SK-N-SH (cell line): ENCODE data around the gene TRHDE. TPM values are rescaled to one million over a fixed set of nuclear protein-coding genes. Genes with fewer than 3 reads are reported as not detected.

Experiments used
- CTCF ChIA-PET: fragments of 300-600, 350-600 bp; formaldehyde crosslinking; extraction: SDS; loops from one replicate; lab custom pipeline; 2021; lab: Yijun Ruan, JAX
- POLR2A ChIA-PET: fragments of 350-600 bp; sonication (Branson Sonifier 250); formaldehyde crosslinking; extraction: SDS; loops from one replicate; lab custom pipeline; 2020; ENCODE audit warnings: antibody characterized with exemption, inconsistent platforms; lab: Yijun Ruan, JAX
- DNase-seq: peaks from one replicate; pipeline ENCODE4 v3.0.0; 2012
- H2AFZ ChIP-seq: fragments of 200-600 bp; sonication (generic); 2 replicates; pipeline ENCODE4 v1.8.1; 2016; ENCODE audit warnings: antibody characterized with exemption, mild to moderate bottlenecking, low read depth
- H3F3A ChIP-seq: fragments of 200-600 bp; sonication (generic); replicated peaks from 2 replicates; pipeline ENCODE3; 2016; ENCODE audit warnings: antibody characterized with exemption, mild to moderate bottlenecking; ENCODE audit not compliant: insufficient read depth
- H3K27ac ChIP-seq, 2 experiments: fragments of 200-500 bp in 1 of 2; fragments of 200-600 bp in 1 of 2; sonication (Bioruptor generic) in 1 of 2; sonication (generic), shearing (Covaris generic) in 1 of 2; 2 replicates each; pipeline versions ENCODE4 v1.5.1 to v1.6.1; 2014 to 2016; ENCODE audit warnings: low read depth in 2 of 2, inconsistent platforms in 1 of 2, low read length in 1 of 2, mild to moderate bottlenecking in 1 of 2, mixed read lengths in 1 of 2
- H3K27me3 ChIP-seq: fragments of 200-600 bp; sonication (generic), shearing (Covaris generic); 2 replicates; pipeline ENCODE4 v1.6.1; 2016; ENCODE audit warnings: mixed run types; ENCODE audit not compliant: insufficient read depth
- H3K36me3 ChIP-seq, 2 experiments: fragments of 200-500 bp in 1 of 2; fragments of 200-600 bp in 1 of 2; sonication (Bioruptor generic) in 1 of 2; sonication (generic) in 1 of 2; replicated peaks in 1 of 2; 2 replicates each; pipeline versions ENCODE3 to v1.5.1; 2014 to 2016; ENCODE audit warnings: low read length in 1 of 2, mild to moderate bottlenecking in 1 of 2; ENCODE audit not compliant: insufficient read depth in 2 of 2, control insufficient read depth in 1 of 2
- H3K4me1 ChIP-seq, 2 experiments: fragments of 200-500 bp in 1 of 2; fragments of 200-600 bp in 1 of 2; sonication (Bioruptor generic) in 1 of 2; sonication (generic), shearing (Covaris generic) in 1 of 2; 2 replicates each; pipeline versions ENCODE4 v1.5.1 to v1.6.1; 2014 to 2016; ENCODE audit warnings: low read depth in 1 of 2, low read length in 1 of 2, mixed run types in 1 of 2; ENCODE audit not compliant: insufficient read depth in 2 of 2, control insufficient read depth in 1 of 2
- H3K4me2 ChIP-seq: fragments of 200-600 bp; sonication (generic), shearing (Covaris generic); 2 replicates; pipeline ENCODE4 v1.6.1; 2017; ENCODE audit warnings: mixed run types
- H3K4me3 ChIP-seq, 2 experiments: fragments of 200-500 bp in 1 of 2; fragments of 200-600 bp in 1 of 2; sonication (Bioruptor generic) in 1 of 2; sonication (generic), shearing (Covaris generic) in 1 of 2; 2 replicates each; pipeline versions ENCODE4 v1.5.1 to v1.8.1; 2014 to 2016; ENCODE audit warnings: low read depth in 2 of 2, inconsistent platforms in 1 of 2, low read length in 1 of 2, mild to moderate bottlenecking in 1 of 2, mixed read lengths in 1 of 2, moderate library complexity in 1 of 2
- H3K79me2 ChIP-seq: fragments of 200-600 bp; sonication (generic); 2 replicates; pipeline ENCODE4 v1.8.1; 2017; ENCODE audit warnings: mild to moderate bottlenecking; ENCODE audit not compliant: insufficient read depth
- H3K9ac ChIP-seq: fragments of 200-600 bp; sonication (generic); 2 replicates; pipeline ENCODE4 v1.6.1; 2017; ENCODE audit warnings: mixed run types
- H3K9me2 ChIP-seq: fragments of 200-600 bp; sonication (generic); 2 replicates; pipeline ENCODE4 v1.6.1; 2017; ENCODE audit warnings: mixed run types
- H3K9me3 ChIP-seq: fragments of 200-600 bp; sonication (generic); 2 replicates; pipeline ENCODE4 v1.6.1; 2017; ENCODE audit warnings: mixed run types, mild to moderate bottlenecking, moderate library complexity
- H4K20me1 ChIP-seq: fragments of 200-600 bp; sonication (generic); 2 replicates; pipeline ENCODE4 v1.6.1; 2017; ENCODE audit warnings: mild to moderate bottlenecking, mixed run types; ENCODE audit not compliant: insufficient read depth
- CTCF ChIP-seq: fragments of 200-600 bp; sonication (generic); IDR thresholded peaks from 2 replicates; pipeline ENCODE4 v1.6.1; 2017; ENCODE audit warnings: antibody characterized with exemption, mild to moderate bottlenecking, moderate library complexity
- EP300 ChIP-seq, 2 experiments: IDR thresholded peaks; 2 replicates each; pipeline versions ENCODE4 v1.4.0 to v1.6.1; 2012; ENCODE audit warnings: borderline replicate concordance in 1 of 2, low read depth in 1 of 2, low read length in 1 of 2
- EZH2phosphoT487 ChIP-seq: fragments of 200-600 bp; sonication (generic); IDR thresholded peaks from 2 replicates; pipeline ENCODE4 v1.6.1; 2017; ENCODE audit warnings: low read depth, mixed run types, mild to moderate bottlenecking, antibody characterized with exemption, moderate library complexity, borderline replicate concordance
- FOSL2 ChIP-seq: IDR thresholded peaks from 2 replicates; pipeline ENCODE4 v1.4.0; 2012; ENCODE audit warnings: low read depth, mild to moderate bottlenecking, moderate library complexity, borderline replicate concordance
- FOXJ3 ChIP-seq: sonication (generic); formaldehyde crosslinking; IDR thresholded peaks from 2 replicates; pipeline ENCODE4 v1.5.1; 2020; ENCODE audit warnings: mild to moderate bottlenecking, missing genetic modification reagents
- GABPA ChIP-seq: IDR thresholded peaks from 2 replicates; pipeline ENCODE4 v1.4.0; 2012; ENCODE audit warnings: low read depth, mild to moderate bottlenecking
- GATA2 ChIP-seq: sonication (generic); formaldehyde crosslinking; IDR thresholded peaks from 2 replicates; pipeline ENCODE4 v1.5.0; 2020; ENCODE audit warnings: mild to moderate bottlenecking, missing genetic modification reagents
- IRF3 ChIP-seq: fragments of 150-350 bp; IDR thresholded peaks from 2 replicates; pipeline ENCODE4 v1.6.1; 2016; ENCODE audit warnings: mild to moderate bottlenecking, low read depth, low read length
- MAX ChIP-seq: IDR thresholded peaks from 2 replicates; pipeline ENCODE4 v1.4.0; 2012; ENCODE audit warnings: low read depth
- MEF2A ChIP-seq: IDR thresholded peaks from 2 replicates; pipeline ENCODE4 v1.4.0; 2012; ENCODE audit warnings: low read depth, borderline replicate concordance
- NFIC ChIP-seq: IDR thresholded peaks from 2 replicates; pipeline ENCODE4 v1.4.0; 2012; ENCODE audit warnings: borderline replicate concordance
- RAD21 ChIP-seq: IDR thresholded peaks from 2 replicates; pipeline ENCODE4 v1.6.1; 2012; ENCODE audit warnings: mild to moderate bottlenecking, low read length
- RCOR1 ChIP-seq: fragments of 150-350 bp; IDR thresholded peaks from 2 replicates; pipeline ENCODE4 v1.6.1; 2017; ENCODE audit warnings: antibody characterized with exemption, low read length
- REST ChIP-seq: IDR thresholded peaks from 2 replicates; pipeline ENCODE4 v1.6.1; 2012; ENCODE audit warnings: mild to moderate bottlenecking, low read depth, low read length, moderate library complexity
- RFX5 ChIP-seq: IDR thresholded peaks from 2 replicates; pipeline ENCODE4 v1.6.1; 2012; ENCODE audit warnings: mild to moderate bottlenecking, improper control_type of control experiment, low read length
- SIN3A ChIP-seq: IDR thresholded peaks from 2 replicates; pipeline ENCODE4 v1.6.1; 2012; ENCODE audit warnings: low read depth, mild to moderate bottlenecking, low read length, moderate library complexity, borderline replicate concordance
- SMC3 ChIP-seq: IDR thresholded peaks from 2 replicates; pipeline ENCODE4 v1.6.1; 2012; ENCODE audit warnings: low read depth, low read length, improper control_type of control experiment
- TCF12 ChIP-seq: IDR thresholded peaks from 2 replicates; pipeline ENCODE4 v1.4.0; 2012
- TEAD4 ChIP-seq: IDR thresholded peaks from 2 replicates; pipeline ENCODE4 v1.4.0; 2012; ENCODE audit warnings: mild to moderate bottlenecking, borderline replicate concordance; ENCODE audit not compliant: insufficient read depth
- YY1 ChIP-seq: IDR thresholded peaks from 2 replicates; pipeline ENCODE4 v1.4.0; 2012; ENCODE audit warnings: low read depth, mild to moderate bottlenecking
- WGBS: methylation state at CpG from one replicate; pipeline ENCODE4 v1.1.6; 2017; ENCODE audit warnings: low lambda C conversion rate; 5-methylcytosine and 5-hydroxymethylcytosine counted together
- polyA plus RNA-seq, 3 experiments: library from polyadenylated mRNA; depleted of rRNA; stranded (reverse); fragments of >200 nt; gene quantifications; 2 replicates each; pipeline ENCODE4 v1.2.3, GENCODE V29; 2012

Gene TRHDE
- polyA plus RNA-seq, 1 of the 3 experiments (the other 2 are of a cell fraction): 0.46 TPM

- H3K36me3 ChIP-seq: no peaks in the 10 kb centered on the region
- H3K4me2 ChIP-seq: no peak overlapping the region
- no peaks in the 10 kb centered on the region for H3K9me3 ChIP-seq
- DNase-seq: no peak
- 50% methylated on average over 1 of the region's 1 CpG for WGBS
- H2AFZ ChIP-seq: no peak overlapping the region
- no peak overlapping the region for H3K27ac ChIP-seq
- CTCF ChIA-PET: no interaction called here
- H3K9ac ChIP-seq: no peak overlapping the region
- H3K79me2 ChIP-seq: no peaks in the 10 kb centered on the region
- TF ChIP-seq MAX (no peak), IRF3 (no peak), GATA2 (CRISPR knock-in tag) (no peak), EP300 (IDR thresholded peaks at IDR 0.05; ENCODE audit: borderline replicate concordance in 1 of 2, low read depth in 1 of 2, low read length in 1 of 2) (no peak), TEAD4 (no peak), EZH2phosphoT487 (no peak), FOSL2 (no peak), RFX5 (no peak), NFIC (no peak), TCF12 (no peak), SMC3 (no peak), FOXJ3 (no peak), MEF2A (no peak), RCOR1 (no peak), CTCF (no peak), RAD21 (no peak)
- no peak overlapping the region for H3K4me3 ChIP-seq
- H3K27me3 ChIP-seq: no peaks in the 10 kb centered on the region
- H3K4me1 ChIP-seq: no peaks in the 10 kb centered on the region; a peak in 1 of 4 replicates
- POLR2A ChIA-PET: no interaction called here
- no peaks in the 10 kb centered on the region for H4K20me1 ChIP-seq
- no peaks in the 10 kb centered on the region for H3K9me2 ChIP-seq
- H3F3A ChIP-seq: no peaks in the 10 kb centered on the region
Measured at GRCh38 chr12:72448089-72448488, 175.9 kb downstream of the TRHDE start.

- H3K9me2 ChIP-seq: no peaks in the 10 kb centered on the region
- H3K27me3 ChIP-seq: no peaks in the 10 kb centered on the region
- DNase-seq: no peak
- no peak overlapping the region for H3K27ac ChIP-seq
- H3K9me3 ChIP-seq: no peaks in the 10 kb centered on the region
- H4K20me1 ChIP-seq: no peaks in the 10 kb centered on the region
- no peak overlapping the region for H3K9ac ChIP-seq
- CTCF ChIA-PET: no interaction called here
- POLR2A ChIA-PET: no interaction called here
- no peak overlapping the region for H3K4me2 ChIP-seq
- WGBS: 40% methylated on average over 2 of the region's 2 CpGs
- no peaks in the 10 kb centered on the region for H3F3A ChIP-seq
- H3K4me3 ChIP-seq: no peak overlapping the region
- no peaks in the 10 kb centered on the region; a peak in 1 of 4 replicates for H3K4me1 ChIP-seq
- no peaks in the 10 kb centered on the region for H3K79me2 ChIP-seq
- H3K36me3 ChIP-seq: no peaks in the 10 kb centered on the region
- H2AFZ ChIP-seq: no peak overlapping the region
- TF ChIP-seq REST (no peak), RAD21 (no peak), YY1 (no peak), TCF12 (no peak), TEAD4 (no peak), GABPA (no peak), FOSL2 (no peak), EZH2phosphoT487 (no peak), SIN3A (no peak), FOXJ3 (no peak)
Measured at GRCh38 chr12:72448805-72449204, 176.6 kb downstream of the TRHDE start.
